Measurements from ENCODE around the gene YIPF5.

The YIPF5 gene

GRCh38 chr5:144121577-144121976 is 48.9 kb downstream of the YIPF5 start:
- no peak for DNase-seq

GRCh38 chr5:144120661-144121180 is 49.7 kb downstream of the YIPF5 start:
- no peak for DNase-seq

GRCh38 chr5:144117412-144117811 is 53.0 kb downstream of the YIPF5 start:
- no peak for DNase-seq

- no peak for DNase-seq
These were observed 55.9 kb downstream of the YIPF5 start for GRCh38 chr5:144114571-144114970.

Data from inflammatory macrophage treated with lipopolysaccharide for 4 hours (primary cell).